ENCODE results near the gene LOX.

GRCh38 chr5:122085041-122085440, 7.0 kb upstream of the LOX start:
- TF ChIP-seq CTCF (optimal IDR thresholded peaks at IDR 0.05 in 1 of 3, IDR thresholded peaks at IDR 0.05 in 1 of 3, conservative IDR thresholded peaks at IDR 0.05 in 1 of 3; ENCODE audit: extremely low read depth in 1 of 3, insufficient read depth in 2 of 3, low read length in 3 of 3): no peak
- TF ChIP-seq EZH2 (IDR thresholded peaks at IDR 0.05; ENCODE audit: low read length): no peak

All from keratinocyte (primary cell).